Right hindlimb (tissue), 1 donor: Measurements from ENCODE around the gene LAPTM5.

Source experiments
- DNase-seq: peaks from one replicate; pipeline ENCODE4 v3.0.0-alpha.2; 2018

LAPTM5 gene

GRCh38 chr1:30754684-30755171, 2.8 kb downstream of the LAPTM5 start:
- DNase-seq: no peak

- no peak for DNase-seq
These were observed 3.9 kb downstream of the LAPTM5 start for GRCh38 chr1:30753660-30754123.

- no peak for DNase-seq
These were observed 4.5 kb downstream of the LAPTM5 start for GRCh38 chr1:30753118-30753517.

- DNase-seq: no peak
These were observed 5.0 kb downstream of the LAPTM5 start for GRCh38 chr1:30752651-30752908.

GRCh38 chr1:30751830-30752650, 5.5 kb downstream of the LAPTM5 start:
- DNase-seq: no peak

GRCh38 chr1:30750731-30751291, 6.8 kb downstream of the LAPTM5 start:
- DNase-seq: no peak

- no peak for DNase-seq
These were observed 7.6 kb downstream of the LAPTM5 start for GRCh38 chr1:30749691-30750583.

- no peak for DNase-seq
These were observed 8.7 kb downstream of the LAPTM5 start for GRCh38 chr1:30748699-30749401.

- DNase-seq: no peak
These were observed 9.4 kb downstream of the LAPTM5 start for GRCh38 chr1:30748098-30748698.

- no peak for DNase-seq
These were observed 10.3 kb downstream of the LAPTM5 start for GRCh38 chr1:30747033-30748008.

GRCh38 chr1:30746212-30747032, 11.2 kb downstream of the LAPTM5 start:
- no peak for DNase-seq

GRCh38 chr1:30745834-30746208, 11.8 kb downstream of the LAPTM5 start:
- DNase-seq: no peak

GRCh38 chr1:30745156-30745833, 12.3 kb downstream of the LAPTM5 start:
- no peak for DNase-seq

- DNase-seq: no peak
These were observed 13.4 kb downstream of the LAPTM5 start for GRCh38 chr1:30744060-30744756.

- no peak for DNase-seq
These were observed 14.0 kb downstream of the LAPTM5 start for GRCh38 chr1:30743584-30744059.

GRCh38 chr1:30742963-30743559, 14.5 kb downstream of the LAPTM5 start:
- no peak for DNase-seq

- DNase-seq: no peak
These were observed 15.1 kb downstream of the LAPTM5 start for GRCh38 chr1:30742300-30742962.
